Type B pancreatic cell (in vitro differentiated cells): ENCODE measurements around the gene PM20D2. TPM values are rescaled to one million over a fixed set of nuclear protein-coding genes. Genes with fewer than 3 reads are reported as not detected.
"Not testable (repeated sequence)": the region's sequence is repeated elsewhere in the genome, so short reads cannot be mapped to it uniquely, and the experiment has no call there.

Experiments
- DNase-seq: peaks from one replicate; pipeline ENCODE4 v3.0.0; 2021; ENCODE audit warnings: mixed read lengths; ENCODE audit not compliant: unreplicated experiment; ENCODE audit errors: extremely low spot score
- H3K27ac Mint-ChIP-seq: 2 replicates; pipeline ENCODE4 v1.8.0; 2021; ENCODE audit warnings: mild to moderate bottlenecking, mixed read lengths
- H3K27me3 Mint-ChIP-seq: 2 replicates; pipeline ENCODE4 v1.8.0; 2021; ENCODE audit warnings: mixed read lengths
- H3K36me3 Mint-ChIP-seq: 2 replicates; pipeline ENCODE4 v1.8.0; 2021; ENCODE audit warnings: mixed read lengths
- H3K4me1 Mint-ChIP-seq: one replicate; pipeline ENCODE4 v1.8.0; 2021; ENCODE audit warnings: mixed read lengths; ENCODE audit not compliant: unreplicated experiment
- H3K4me3 Mint-ChIP-seq: 2 replicates; pipeline ENCODE4 v1.8.0; 2021; ENCODE audit warnings: mild to moderate bottlenecking, mixed read lengths
- H3K9me3 Mint-ChIP-seq: 2 replicates; pipeline ENCODE4 v1.8.0; 2021; ENCODE audit warnings: mixed read lengths
- total RNA-seq: library from RNA; stranded (reverse); gene quantifications from 2 replicates; pipeline ENCODE4 v1.2.1, GENCODE V29; 2021; ENCODE audit warnings: low replicate concordance
- TF ChIP-seq, protein P1 (sequence below): fragments of 200-600 bp; sonication (generic); conservative IDR thresholded peaks from 2 replicates; pipeline ENCODE4 v1.5.0; 2021; ENCODE audit warnings: antibody characterized with exemption, mild to moderate bottlenecking

The PM20D2 gene
- total RNA-seq, 1 donor from 2014 or later = 15.3 TPM

DNA sequence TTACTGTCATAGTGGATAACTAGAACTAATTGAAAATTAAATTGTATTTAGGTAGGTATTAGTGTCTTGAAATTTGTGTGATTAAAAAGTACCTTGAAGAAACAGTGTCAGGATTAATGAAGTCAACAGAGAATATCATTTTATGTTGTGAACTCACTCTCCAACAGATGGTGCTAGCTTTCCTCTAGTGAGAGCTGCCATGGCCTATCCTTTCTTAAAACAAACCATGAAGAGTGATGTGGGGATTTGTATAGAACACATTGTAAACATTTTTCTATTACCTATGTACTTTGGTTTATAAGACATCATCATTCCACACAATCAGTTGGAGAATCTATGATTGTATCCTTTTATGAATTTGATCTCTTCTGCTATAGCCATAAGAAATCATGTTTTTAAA is 23.2 kb upstream of the PM20D2 start:
- TF ChIP-seq, protein P1, sequence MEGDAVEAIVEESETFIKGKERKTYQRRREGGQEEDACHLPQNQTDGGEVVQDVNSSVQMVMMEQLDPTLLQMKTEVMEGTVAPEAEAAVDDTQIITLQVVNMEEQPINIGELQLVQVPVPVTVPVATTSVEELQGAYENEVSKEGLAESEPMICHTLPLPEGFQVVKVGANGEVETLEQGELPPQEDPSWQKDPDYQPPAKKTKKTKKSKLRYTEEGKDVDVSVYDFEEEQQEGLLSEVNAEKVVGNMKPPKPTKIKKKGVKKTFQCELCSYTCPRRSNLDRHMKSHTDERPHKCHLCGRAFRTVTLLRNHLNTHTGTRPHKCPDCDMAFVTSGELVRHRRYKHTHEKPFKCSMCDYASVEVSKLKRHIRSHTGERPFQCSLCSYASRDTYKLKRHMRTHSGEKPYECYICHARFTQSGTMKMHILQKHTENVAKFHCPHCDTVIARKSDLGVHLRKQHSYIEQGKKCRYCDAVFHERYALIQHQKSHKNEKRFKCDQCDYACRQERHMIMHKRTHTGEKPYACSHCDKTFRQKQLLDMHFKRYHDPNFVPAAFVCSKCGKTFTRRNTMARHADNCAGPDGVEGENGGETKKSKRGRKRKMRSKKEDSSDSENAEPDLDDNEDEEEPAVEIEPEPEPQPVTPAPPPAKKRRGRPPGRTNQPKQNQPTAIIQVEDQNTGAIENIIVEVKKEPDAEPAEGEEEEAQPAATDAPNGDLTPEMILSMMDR = peak; percentile 69
- DNase-seq = no peak
- peaks cover 8% of the 10 kb centered on the region for H3K4me1 Mint-ChIP-seq
- no peak overlapping the region for H3K27ac Mint-ChIP-seq
- H3K27me3 Mint-ChIP-seq = no peaks in the 10 kb centered on the region
- no peak overlapping the region for H3K4me3 Mint-ChIP-seq
- H3K9me3 Mint-ChIP-seq = no peaks in the 10 kb centered on the region
- H3K36me3 Mint-ChIP-seq = no peaks in the 10 kb centered on the region

DNA sequence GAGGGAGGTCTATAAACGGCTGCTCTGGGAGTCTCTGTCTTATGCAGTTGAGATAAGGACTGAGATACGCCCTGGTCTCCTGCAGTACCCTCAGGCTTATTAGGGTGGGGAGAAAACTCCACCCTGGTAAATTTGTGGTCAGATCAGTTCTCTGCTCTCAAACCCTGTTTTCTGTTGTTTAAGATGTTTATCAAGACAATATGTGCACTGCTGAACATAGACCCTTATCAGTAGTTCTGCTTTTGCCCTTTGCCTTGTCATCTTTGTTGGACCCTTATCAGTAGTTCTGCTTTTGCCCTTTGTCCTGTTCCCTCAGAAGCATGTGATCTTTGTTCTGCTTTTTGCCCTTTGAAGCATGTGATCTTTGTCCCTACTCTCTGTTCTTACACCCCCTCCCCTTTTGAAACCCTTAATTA is 17.6 kb upstream of the PM20D2 start:
- not testable (repeated sequence) for H3K9me3 Mint-ChIP-seq, DNase-seq, H3K27me3 Mint-ChIP-seq, H3K36me3 Mint-ChIP-seq, H3K4me3 Mint-ChIP-seq, H3K27ac Mint-ChIP-seq, H3K4me1 Mint-ChIP-seq

DNA sequence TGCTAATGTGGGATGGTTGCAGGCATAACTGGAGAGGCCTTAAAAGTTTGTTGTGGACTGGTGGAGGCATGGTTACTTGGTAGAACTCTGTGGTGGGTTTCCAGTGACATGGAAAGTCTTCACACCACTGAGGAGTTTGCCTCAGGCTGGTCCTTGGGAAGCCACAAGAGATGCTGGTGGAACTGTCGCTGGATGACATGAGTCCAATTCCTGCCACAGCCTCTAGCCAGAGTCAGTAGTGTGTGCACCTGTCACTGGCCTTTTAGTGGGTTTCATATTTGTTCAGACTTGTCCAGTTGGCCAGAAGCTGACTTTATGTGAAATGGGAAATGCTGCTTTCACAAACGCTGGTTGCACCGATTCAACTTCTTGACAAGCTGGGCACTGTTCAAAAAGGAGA is 14.3 kb upstream of the PM20D2 start:
- H3K27ac Mint-ChIP-seq = no peak overlapping the region
- H3K27me3 Mint-ChIP-seq = no peaks in the 10 kb centered on the region
- H3K36me3 Mint-ChIP-seq = peaks cover 7% of the 10 kb centered on the region
- H3K4me3 Mint-ChIP-seq = no peak overlapping the region
- DNase-seq = no peak
- H3K9me3 Mint-ChIP-seq = peaks cover 6% of the 10 kb centered on the region
- TF ChIP-seq, protein P1 = no peak
- H3K4me1 Mint-ChIP-seq = no peaks in the 10 kb centered on the region

DNA sequence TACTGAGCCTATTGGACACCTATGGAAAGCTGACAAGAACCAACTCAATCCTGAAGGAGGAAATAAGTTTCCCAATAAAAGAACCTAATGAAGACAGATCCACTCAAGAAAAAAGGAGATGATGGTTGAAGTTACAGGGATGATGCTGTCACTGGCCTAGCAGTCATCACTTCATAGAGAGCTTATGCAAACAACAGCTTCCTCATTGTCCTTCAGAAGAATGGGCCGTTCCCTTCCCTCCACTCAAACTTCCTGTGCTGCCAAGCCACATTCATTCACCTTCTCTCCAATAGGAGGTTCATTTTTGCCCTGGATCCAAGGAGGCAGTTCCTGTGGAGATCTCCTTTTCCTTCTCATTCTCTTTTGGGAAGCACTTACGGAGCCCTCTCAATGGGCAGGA is 13.8 kb upstream of the PM20D2 start:
- DNase-seq = no peak
- Mint-ChIP-seq H3K27me3 (no peaks in the 10 kb centered on the region), H3K27ac (no peak overlapping the region), H3K4me1 (no peaks in the 10 kb centered on the region), H3K9me3 (peaks cover 6% of the 10 kb centered on the region), H3K36me3 (peaks cover 7% of the 10 kb centered on the region), H3K4me3 (no peak overlapping the region)
- TF ChIP-seq, protein P1 = no peak

DNA sequence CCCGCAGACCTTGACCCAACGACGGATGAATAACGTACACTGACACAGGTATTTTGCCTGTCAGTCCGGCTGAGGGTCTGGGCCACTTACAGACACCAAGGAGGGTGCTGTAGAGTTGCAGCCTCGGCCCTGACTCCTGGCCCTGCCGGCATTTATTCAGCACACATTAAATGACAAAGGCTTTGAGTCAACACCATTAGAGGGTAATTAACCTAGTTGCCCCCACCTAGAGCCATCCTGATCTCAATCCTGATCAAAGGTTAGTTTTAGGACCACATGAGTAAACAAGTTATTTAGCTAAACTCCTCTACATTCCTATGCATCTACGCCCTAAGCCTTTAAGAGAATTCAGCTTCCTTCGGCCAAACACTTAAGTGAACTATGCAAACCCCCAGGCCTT is 11.9 kb upstream of the PM20D2 start:
- Mint-ChIP-seq H3K4me3 (no peak overlapping the region), H3K9me3 (no peaks in the 10 kb centered on the region), H3K27me3 (no peaks in the 10 kb centered on the region), H3K36me3 (peaks cover under 1% of the 10 kb centered on the region), H3K4me1 (peaks cover 1% of the 10 kb centered on the region), H3K27ac (no peak overlapping the region)
- no peak for DNase-seq
- TF ChIP-seq, protein P1 = no peak

DNA sequence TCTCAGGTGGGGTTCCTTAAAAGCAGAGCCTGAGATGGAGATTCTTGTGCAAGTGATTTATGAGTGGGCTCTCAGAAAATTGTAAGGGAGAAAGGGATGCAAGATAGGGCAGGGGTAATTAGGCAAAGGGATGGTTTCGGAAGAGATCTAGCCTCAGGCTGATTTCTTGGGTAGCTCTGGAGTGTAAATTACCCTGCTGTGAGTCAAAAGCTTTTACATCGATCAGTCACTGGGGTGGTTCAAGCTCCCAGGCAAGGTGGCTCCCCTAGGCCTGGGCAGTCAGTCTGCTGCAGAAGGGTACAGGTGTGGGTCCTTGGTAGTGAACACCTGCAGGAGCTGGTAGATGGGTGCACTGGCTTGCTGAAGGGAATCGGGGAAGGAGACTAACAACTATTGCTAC is 11.1 kb upstream of the PM20D2 start:
- H3K9me3 Mint-ChIP-seq = no peaks in the 10 kb centered on the region
- no peaks in the 10 kb centered on the region for H3K36me3 Mint-ChIP-seq
- TF ChIP-seq, protein P1 = no peak
- no peak overlapping the region for H3K4me3 Mint-ChIP-seq
- H3K27me3 Mint-ChIP-seq = no peaks in the 10 kb centered on the region
- H3K27ac Mint-ChIP-seq = no peak overlapping the region
- peaks cover 8% of the 10 kb centered on the region for H3K4me1 Mint-ChIP-seq
- no peak for DNase-seq
